GM12891 (cell line): ENCODE measurements around the gene DCDC2.

Experiments
- POLR2A ChIP-seq: IDR thresholded peaks from 2 replicates; pipeline ENCODE4 v1.6.1; 2011; ENCODE audit warnings: low read depth, low read length, control low read depth
- POLR2AphosphoS5 ChIP-seq: IDR thresholded peaks from 2 replicates; pipeline ENCODE4 v1.6.1; 2011; ENCODE audit warnings: low read depth, low read length, control low read depth
- SPI1 ChIP-seq: IDR thresholded peaks from 2 replicates; pipeline ENCODE4 v1.6.1; 2011; ENCODE audit warnings: low read depth, low read length, control low read depth

DNA sequence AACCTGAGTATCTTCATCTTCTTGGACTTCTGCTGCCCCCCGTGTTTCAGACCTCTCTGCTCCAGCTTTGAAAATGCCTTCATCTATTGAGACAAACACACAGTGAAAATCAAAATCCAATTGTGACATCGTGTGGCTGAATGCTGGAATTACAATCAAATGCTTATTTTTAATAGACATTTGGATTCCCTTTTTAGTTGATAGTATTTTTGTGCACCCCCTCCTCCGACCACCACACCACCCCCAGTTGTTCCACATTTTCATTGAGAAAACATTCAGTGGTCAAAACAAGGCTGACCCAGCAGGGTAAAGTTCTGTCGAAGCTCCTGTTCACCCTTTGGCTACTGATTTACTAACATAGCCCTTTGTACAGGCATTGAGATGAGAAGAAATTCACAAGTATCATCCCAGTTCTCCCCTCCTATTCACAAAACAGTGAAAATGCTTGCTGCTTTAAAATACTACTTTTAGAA, 152.8 kb downstream of the DCDC2 start:
- TF ChIP-seq POLR2A: no peak
- no peak for TF ChIP-seq POLR2AphosphoS5
- TF ChIP-seq SPI1: no peak
